GM10248 (cell line): ENCODE data around the gene TTLL5.

Experiments
- CTCF ChIA-PET: fragments of 300-600 bp; sonication (Branson Sonifier 250); formaldehyde crosslinking; extraction: SDS; loops from one replicate; lab custom pipeline; 2021; ENCODE audit warnings: antibody characterized with exemption; lab: Yijun Ruan, JAX
- POLR2A ChIA-PET: fragments of 350-650 bp; sonication (Branson Sonifier 250); formaldehyde crosslinking; extraction: SDS; loops from one replicate; lab custom pipeline; 2020; ENCODE audit warnings: antibody characterized with exemption; lab: Yijun Ruan, JAX
- DNase-seq: peaks from one replicate; pipeline ENCODE4 v3.0.0; 2012; ENCODE audit errors: extremely low spot score
- TF ChIP-seq, protein P1 (sequence below): IDR thresholded peaks from 2 replicates; pipeline ENCODE4 v1.5.1; 2012; ENCODE audit warnings: mild to moderate bottlenecking, low read depth; ENCODE audit errors: extremely low read depth, missing control alignments, control extremely low read depth

TTLL5 gene

DNA sequence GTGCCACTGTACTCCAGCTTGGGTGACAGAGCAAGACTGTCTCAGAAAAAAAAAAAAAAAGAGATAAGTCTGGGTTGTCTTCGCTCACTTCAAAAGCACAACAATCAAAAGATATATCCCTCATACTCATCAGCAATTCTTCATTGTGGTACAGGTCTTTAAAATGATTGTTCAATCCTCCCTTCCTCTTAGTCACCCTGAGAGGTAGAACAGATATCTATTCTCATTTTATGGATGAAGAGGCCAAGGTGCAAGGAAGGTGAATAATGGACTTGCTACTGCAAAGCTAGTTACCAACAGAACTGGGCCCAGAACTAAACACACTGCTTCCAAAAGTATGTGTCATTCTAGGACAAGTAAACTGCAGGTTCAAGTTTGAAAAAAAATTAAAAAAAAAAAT is 7.5 kb upstream of the TTLL5 start:
- DNase-seq = no peak
- ChIA-PET POLR2A (interaction anchor here (1.0 kb wide), 1 partner anchor 105 kb away, joined by 3 read pairs; no protein-coding TSS in a partner anchor), CTCF (interaction anchor here (0.6 to 14.8 kb wide), 46 partner anchors 8 to 565 kb away, joined by 3 to 312 read pairs (median 5); partner anchors contain the start of genes FLVCR2 and NEK9)
- TF ChIP-seq, protein P1, sequence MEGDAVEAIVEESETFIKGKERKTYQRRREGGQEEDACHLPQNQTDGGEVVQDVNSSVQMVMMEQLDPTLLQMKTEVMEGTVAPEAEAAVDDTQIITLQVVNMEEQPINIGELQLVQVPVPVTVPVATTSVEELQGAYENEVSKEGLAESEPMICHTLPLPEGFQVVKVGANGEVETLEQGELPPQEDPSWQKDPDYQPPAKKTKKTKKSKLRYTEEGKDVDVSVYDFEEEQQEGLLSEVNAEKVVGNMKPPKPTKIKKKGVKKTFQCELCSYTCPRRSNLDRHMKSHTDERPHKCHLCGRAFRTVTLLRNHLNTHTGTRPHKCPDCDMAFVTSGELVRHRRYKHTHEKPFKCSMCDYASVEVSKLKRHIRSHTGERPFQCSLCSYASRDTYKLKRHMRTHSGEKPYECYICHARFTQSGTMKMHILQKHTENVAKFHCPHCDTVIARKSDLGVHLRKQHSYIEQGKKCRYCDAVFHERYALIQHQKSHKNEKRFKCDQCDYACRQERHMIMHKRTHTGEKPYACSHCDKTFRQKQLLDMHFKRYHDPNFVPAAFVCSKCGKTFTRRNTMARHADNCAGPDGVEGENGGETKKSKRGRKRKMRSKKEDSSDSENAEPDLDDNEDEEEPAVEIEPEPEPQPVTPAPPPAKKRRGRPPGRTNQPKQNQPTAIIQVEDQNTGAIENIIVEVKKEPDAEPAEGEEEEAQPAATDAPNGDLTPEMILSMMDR = no peak

DNA sequence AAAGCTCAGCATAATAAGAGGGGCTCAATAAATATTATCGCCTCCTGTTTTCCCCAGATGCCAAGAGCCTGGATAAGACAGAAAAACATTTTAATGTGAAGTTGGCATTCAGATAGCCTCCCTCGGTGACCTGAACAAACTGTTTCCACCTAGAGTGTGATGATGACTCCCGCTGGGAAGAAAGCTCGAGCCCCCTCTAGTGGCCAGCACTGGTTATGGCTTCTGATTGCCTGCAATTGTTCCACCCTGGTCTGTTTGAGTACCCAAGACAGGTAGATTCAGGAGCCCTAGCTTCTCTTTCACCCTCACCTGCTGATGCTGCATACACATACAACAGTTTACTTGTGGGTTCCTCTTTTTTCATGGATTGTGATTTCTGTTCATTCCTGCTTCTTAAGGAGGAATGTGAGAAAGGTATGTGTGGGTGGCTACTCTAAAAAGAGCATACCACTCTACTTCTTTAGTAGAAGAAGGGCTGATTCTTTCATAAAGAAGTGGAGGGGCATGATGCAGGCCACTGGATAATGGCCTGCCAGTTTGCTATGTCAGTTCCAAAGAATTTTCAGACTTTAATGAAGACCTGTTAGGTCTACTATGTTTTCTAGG is 6.8 kb upstream of the TTLL5 start:
- DNase-seq = peak; percentile 80
- ChIA-PET CTCF (interaction anchor here (0.6 to 14.8 kb wide), 55 partner anchors 9 to 566 kb away, joined by 3 to 312 read pairs (median 4); partner anchors contain the start of genes FLVCR2 and NEK9), POLR2A (interaction anchor here (1.0 kb wide), 1 partner anchor 105 kb away, joined by 3 read pairs; no protein-coding TSS in a partner anchor)
- TF ChIP-seq, protein P1 = peak; percentile 93

DNA sequence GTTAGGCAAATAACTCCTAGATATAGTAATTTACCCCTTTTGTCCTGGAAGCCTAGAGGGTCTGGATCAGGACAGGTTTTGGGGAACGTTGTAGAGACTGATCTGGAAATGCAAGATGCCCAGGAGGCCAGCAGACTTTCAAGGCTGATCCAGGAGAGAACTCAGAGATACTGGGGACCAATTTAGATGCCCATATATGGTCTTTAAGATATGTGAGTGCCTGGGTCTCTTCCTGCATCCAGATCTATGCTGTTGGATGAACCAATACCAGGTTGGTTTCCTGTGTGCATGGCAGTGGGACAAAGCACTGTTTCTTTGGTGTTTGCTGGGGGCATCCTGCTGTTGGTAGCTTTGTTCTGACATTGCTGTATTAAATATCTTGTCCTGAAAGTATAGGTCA is 5.8 kb upstream of the TTLL5 start:
- ChIA-PET CTCF (interaction anchor here (0.8 to 14.8 kb wide), 36 partner anchors 8 to 524 kb away, joined by 3 to 312 read pairs (median 6); partner anchors contain the start of gene FLVCR2), POLR2A (interaction anchor here (0.6 kb wide), 1 partner anchor 322 kb away, joined by 3 read pairs; no protein-coding TSS in a partner anchor)
- TF ChIP-seq, protein P1 = no peak
- no peak for DNase-seq

DNA sequence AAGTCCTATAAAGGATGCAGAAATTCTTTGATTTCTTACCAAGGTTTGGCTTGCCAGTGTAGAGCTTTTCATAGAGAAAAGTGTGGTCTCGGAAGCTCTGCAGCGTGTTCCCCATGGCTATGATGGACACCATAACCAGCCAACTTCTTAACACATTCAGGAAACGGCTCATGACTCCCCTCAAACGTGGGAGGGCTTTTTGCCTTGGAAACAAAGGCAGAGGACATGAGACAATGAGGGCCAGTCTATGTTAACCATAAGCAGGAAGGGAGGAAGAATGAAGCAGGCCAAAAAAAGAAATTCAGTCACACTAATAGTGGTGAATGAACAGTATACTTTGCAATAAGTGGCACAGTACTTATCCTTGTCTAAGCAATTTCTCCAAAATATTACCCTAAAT is 3.7 kb upstream of the TTLL5 start:
- ChIA-PET POLR2A (no interaction called here), CTCF (interaction anchor here (1.2 to 14.8 kb wide), 13 partner anchors 8 to 348 kb away, joined by 3 to 312 read pairs (median 5); partner anchors contain the start of gene FLVCR2)
- TF ChIP-seq, protein P1 = no peak
- DNase-seq = no peak

DNA sequence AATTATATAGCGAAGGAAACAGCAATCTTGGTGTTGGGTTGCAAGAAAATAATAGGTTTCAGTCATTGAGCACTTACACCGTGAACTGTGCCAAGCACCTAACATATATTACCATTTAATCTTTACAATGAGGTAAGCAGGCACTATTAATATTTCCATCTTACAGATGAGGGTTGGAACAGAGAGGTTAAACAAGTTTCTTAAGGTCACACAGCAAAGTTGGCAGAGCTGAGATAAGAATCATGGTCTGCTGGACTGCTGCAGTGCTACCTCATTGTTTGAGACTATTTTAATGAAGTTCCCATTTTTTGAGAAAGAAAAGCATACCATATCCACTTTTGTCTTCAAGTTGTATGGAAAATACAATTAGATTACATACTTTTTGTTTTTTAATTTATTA is 2.1 kb upstream of the TTLL5 start:
- CTCF ChIA-PET = interaction anchor here (2.4 to 14.8 kb wide), 2 partner anchors 10 to 84 kb away, joined by 8 to 312 read pairs; partner anchors contain the start of gene FLVCR2
- POLR2A ChIA-PET = no interaction called here
- DNase-seq = no peak
- TF ChIP-seq, protein P1 = no peak

DNA sequence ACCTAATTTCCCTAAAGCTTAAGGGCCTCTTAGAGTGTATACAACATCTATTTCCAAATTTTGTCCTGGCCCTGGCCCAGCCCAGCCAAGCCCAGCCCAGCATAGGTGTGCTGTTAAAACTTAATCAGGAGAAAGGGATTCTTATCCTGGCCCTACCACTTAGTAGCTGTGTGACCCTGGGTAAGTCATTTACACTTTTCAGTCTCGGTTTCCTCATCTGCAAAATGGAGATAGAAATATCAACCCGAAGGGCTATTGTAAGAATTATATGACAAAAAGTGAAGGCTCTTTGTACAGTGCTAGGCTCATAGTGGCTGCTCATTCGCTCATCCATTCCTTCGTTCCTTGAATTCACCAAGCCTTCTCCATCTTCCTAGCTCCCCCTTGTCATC is 812 bp upstream of the TTLL5 start:
- ChIA-PET POLR2A (interaction anchor here (0.5 to 1.6 kb wide), 4 partner anchors 13 to 894 kb away, joined by 3 to 6 read pairs (median 4); no protein-coding TSS in a partner anchor), CTCF (interaction anchor here (0.8 to 14.8 kb wide), 12 partner anchors 8 to 1125 kb away, joined by 3 to 312 read pairs (median 3); partner anchors contain the start of gene FLVCR2)
- TF ChIP-seq, protein P1 = no peak
- DNase-seq = no peak
